HUES48 (cell line): ENCODE data around the gene PTPRG.

Experiments used
- H3K27ac ChIP-seq: one replicate; pipeline ENCODE4 v1.7.0; 2013; ENCODE audit warnings: low read depth, low read length, inconsistent platforms
- H3K27me3 ChIP-seq: 2 replicates; pipeline ENCODE4 v1.6.1; 2013; ENCODE audit warnings: mild to moderate bottlenecking, low read length; ENCODE audit not compliant: control insufficient read depth, insufficient read depth
- H3K36me3 ChIP-seq: 2 replicates; pipeline ENCODE4 v1.6.1; 2013; ENCODE audit warnings: low read length; ENCODE audit not compliant: control insufficient read depth, insufficient read depth
- H3K4me1 ChIP-seq: 2 replicates; pipeline ENCODE4 v1.6.1; 2013; ENCODE audit warnings: mild to moderate bottlenecking, low read length; ENCODE audit not compliant: control insufficient read depth, insufficient read depth
- H3K4me3 ChIP-seq: 2 replicates; pipeline ENCODE4 v1.5.1; 2013; ENCODE audit warnings: mild to moderate bottlenecking, low read depth, low read length
- H3K9ac ChIP-seq: 2 replicates; pipeline ENCODE4 v1.6.1; 2013; ENCODE audit warnings: mild to moderate bottlenecking, low read depth, low read length, moderate library complexity
- H3K9me3 ChIP-seq: 2 replicates; pipeline ENCODE4 v1.6.1; 2013; ENCODE audit warnings: low read length; ENCODE audit not compliant: control insufficient read depth, insufficient read depth

The PTPRG gene

GRCh38 chr3:61826161-61826560, 264.8 kb downstream of the PTPRG start:
- H3K4me1 ChIP-seq, result peaks cover 26% of the 10 kb centered on the region
- no peaks in the 10 kb centered on the region for H3K36me3 ChIP-seq
- H3K9me3 ChIP-seq, result no peaks in the 10 kb centered on the region
- H3K9ac ChIP-seq, result no peak overlapping the region
- H3K27me3 ChIP-seq, result no peaks in the 10 kb centered on the region
- H3K27ac ChIP-seq, result no peak overlapping the region
- no peak overlapping the region for H3K4me3 ChIP-seq

GRCh38 chr3:61828184-61828874, 267.0 kb downstream of the PTPRG start:
- Histone ChIP-seq H3K36me3 (no peaks in the 10 kb centered on the region), H3K9me3 (no peaks in the 10 kb centered on the region), H3K27me3 (no peaks in the 10 kb centered on the region), H3K4me3 (no peak overlapping the region), H3K27ac (no peak overlapping the region), H3K4me1 (peaks cover 31% of the 10 kb centered on the region), H3K9ac (no peak overlapping the region)

DNA sequence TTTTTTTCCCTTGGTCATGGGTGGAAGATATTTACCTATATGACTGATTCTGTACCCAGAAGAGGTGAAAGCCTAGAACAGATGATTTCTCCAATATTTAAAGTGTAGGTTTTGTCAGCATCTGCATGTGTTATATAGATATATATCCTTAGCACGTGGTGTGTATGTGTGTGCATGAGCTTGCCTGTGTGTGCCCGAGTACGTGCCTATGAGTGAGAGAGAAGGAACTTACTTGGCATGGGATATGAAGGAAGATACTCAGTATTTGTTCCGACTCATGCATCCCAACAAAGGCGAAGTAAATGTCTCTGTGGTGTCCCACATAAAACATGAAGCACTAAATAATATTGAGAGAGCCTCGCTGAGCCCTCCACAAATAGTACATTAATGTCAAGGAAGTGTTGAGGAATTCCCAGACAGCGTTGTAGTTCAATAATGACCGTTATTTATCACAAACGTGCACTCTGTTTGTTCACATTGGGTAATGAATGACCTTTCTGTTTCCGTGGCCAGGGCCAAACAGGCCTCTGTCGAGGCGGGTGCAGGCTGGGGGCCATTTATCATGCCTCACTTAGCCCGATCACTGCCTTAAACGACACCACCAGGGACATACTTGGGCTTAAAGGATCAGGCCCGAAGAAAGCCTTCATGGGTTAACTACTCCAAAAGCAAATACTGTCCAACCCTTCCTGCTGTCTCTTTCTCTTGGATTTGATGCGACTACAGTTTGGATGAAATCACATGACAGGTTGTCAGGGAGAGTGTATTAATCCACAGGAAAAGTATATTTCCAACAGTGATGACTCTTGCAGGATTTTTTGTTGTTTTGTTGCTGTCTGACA, 267.7 kb downstream of the PTPRG start:
- H3K4me1 ChIP-seq, result peaks cover 31% of the 10 kb centered on the region
- peak overlapping the region; percentile 73 for H3K27ac ChIP-seq
- no peaks in the 10 kb centered on the region for H3K9me3 ChIP-seq
- no peaks in the 10 kb centered on the region for H3K36me3 ChIP-seq
- 0 out of 2 replicates have a peak overlapping the region, but pooled peaks have one; percentile 19 for H3K4me3 ChIP-seq
- no peaks in the 10 kb centered on the region for H3K27me3 ChIP-seq
- peak overlapping the region; percentile 26 for H3K9ac ChIP-seq

DNA sequence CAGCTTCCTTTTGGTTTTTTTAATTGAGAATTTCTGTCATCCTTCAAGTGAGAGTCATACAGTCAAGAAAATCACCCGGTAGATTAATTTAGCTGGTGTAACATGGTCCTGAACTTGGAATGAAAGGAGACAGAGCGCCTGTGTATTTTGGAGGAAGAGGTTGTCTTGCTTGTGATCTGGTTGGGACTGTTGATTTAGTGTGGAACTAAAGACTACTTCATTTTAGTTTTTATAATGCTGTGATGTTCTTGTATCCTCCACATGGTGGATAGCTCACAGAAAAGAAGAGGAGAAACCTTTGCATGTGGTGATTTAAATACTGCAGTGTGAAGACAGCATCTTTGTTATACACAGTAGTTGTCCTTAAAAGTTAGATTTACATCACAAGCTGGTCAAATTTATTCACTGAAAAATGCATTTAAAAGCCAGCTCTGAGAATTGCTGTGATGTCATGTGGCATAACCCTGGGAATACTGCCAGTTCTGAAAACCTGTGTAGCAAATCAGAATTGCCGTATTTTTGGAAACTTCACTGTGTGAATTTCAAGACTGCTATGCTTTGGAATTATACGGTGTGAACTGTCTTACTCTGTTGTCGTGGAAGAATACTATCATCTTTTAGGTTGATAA, 268.5 kb downstream of the PTPRG start:
- peak overlapping the region; percentile 26; the same call in 1 of the 2 replicates for H3K9ac ChIP-seq
- H3K36me3 ChIP-seq, result no peaks in the 10 kb centered on the region
- peaks cover 31% of the 10 kb centered on the region for H3K4me1 ChIP-seq
- peak overlapping the region; percentile 73 for H3K27ac ChIP-seq
- H3K27me3 ChIP-seq, result no peaks in the 10 kb centered on the region
- H3K9me3 ChIP-seq, result no peaks in the 10 kb centered on the region
- H3K4me3 ChIP-seq, result peak overlapping the region; percentile 19; the same call in 1 of the 2 replicates

GRCh38 chr3:61831973-61832372, 270.6 kb downstream of the PTPRG start:
- no peak overlapping the region for H3K27ac ChIP-seq
- H3K4me1 ChIP-seq, result peaks cover 31% of the 10 kb centered on the region
- 0 out of 2 replicates have a peak, but pooled peaks cover 3% of the 10 kb centered on the region for H3K36me3 ChIP-seq
- no peak overlapping the region for H3K4me3 ChIP-seq
- no peak overlapping the region for H3K9ac ChIP-seq
- no peaks in the 10 kb centered on the region for H3K27me3 ChIP-seq
- no peaks in the 10 kb centered on the region for H3K9me3 ChIP-seq

- H3K27me3 ChIP-seq, result no peaks in the 10 kb centered on the region
- no peak overlapping the region for H3K9ac ChIP-seq
- no peaks in the 10 kb centered on the region for H3K9me3 ChIP-seq
- no peak overlapping the region for H3K4me3 ChIP-seq
- H3K36me3 ChIP-seq, result 0 out of 2 replicates have a peak, but pooled peaks cover 3% of the 10 kb centered on the region
- peaks cover 34% of the 10 kb centered on the region for H3K4me1 ChIP-seq
- no peak overlapping the region for H3K27ac ChIP-seq
Observed at GRCh38 chr3:61832375-61833229, 271.2 kb downstream of the PTPRG start.

- peaks cover 27% of the 10 kb centered on the region for H3K4me1 ChIP-seq
- no peak overlapping the region for H3K27ac ChIP-seq
- H3K4me3 ChIP-seq, result no peak overlapping the region
- no peak overlapping the region for H3K9ac ChIP-seq
- H3K36me3 ChIP-seq, result 0 out of 2 replicates have a peak, but pooled peaks cover 3% of the 10 kb centered on the region
- H3K27me3 ChIP-seq, result no peaks in the 10 kb centered on the region
- H3K9me3 ChIP-seq, result no peaks in the 10 kb centered on the region
Observed at GRCh38 chr3:61839256-61839655, 277.9 kb downstream of the PTPRG start.

DNA sequence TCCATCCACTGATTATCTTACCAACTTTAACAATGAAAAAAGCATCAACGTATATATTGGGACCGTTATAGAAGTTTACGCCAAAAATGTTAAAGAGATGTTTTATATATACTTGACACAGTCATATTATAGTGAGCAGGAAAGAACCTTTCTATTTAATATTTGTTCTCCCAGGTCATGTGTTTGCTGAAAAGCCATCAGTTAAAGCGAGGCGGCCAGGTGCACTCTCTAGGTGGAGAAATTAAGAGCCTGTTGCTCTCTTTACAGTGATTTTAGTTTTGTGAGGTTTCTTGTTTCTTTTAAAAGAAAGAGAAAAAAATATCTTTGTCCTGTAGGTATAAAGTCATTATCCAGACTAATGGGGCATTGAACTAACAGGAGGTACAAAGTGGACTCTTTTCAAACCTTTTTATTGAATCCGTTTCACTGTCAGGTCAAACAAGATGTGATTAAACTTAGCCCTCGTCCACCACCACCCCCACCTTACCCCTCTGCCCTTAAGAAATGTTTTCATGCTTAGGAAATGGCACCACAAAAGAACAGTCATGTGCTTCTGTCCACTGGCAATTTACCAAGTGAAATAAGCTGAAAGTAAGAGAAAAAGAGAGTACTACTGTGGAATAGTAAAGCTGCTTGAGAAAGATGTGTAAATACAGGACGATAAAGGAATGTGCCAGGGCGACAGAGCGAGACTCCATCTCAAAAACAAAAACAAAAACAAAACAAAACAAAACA, 279.9 kb downstream of the PTPRG start:
- Histone ChIP-seq H3K9ac (no peak overlapping the region), H3K27me3 (no peaks in the 10 kb centered on the region), H3K36me3 (0 out of 2 replicates have a peak, but pooled peaks cover 3% of the 10 kb centered on the region), H3K9me3 (no peaks in the 10 kb centered on the region), H3K4me3 (no peak overlapping the region), H3K4me1 (peaks cover 43% of the 10 kb centered on the region), H3K27ac (no peak overlapping the region)

GRCh38 chr3:61841988-61842387, 280.6 kb downstream of the PTPRG start:
- 0 out of 2 replicates have a peak, but pooled peaks cover under 1% of the 10 kb centered on the region for H3K36me3 ChIP-seq
- H3K9me3 ChIP-seq, result no peaks in the 10 kb centered on the region
- no peak overlapping the region for H3K4me3 ChIP-seq
- H3K27ac ChIP-seq, result no peak overlapping the region
- H3K9ac ChIP-seq, result no peak overlapping the region
- H3K4me1 ChIP-seq, result peaks cover 49% of the 10 kb centered on the region
- H3K27me3 ChIP-seq, result no peaks in the 10 kb centered on the region

- peaks cover 53% of the 10 kb centered on the region for H3K4me1 ChIP-seq
- no peak overlapping the region for H3K27ac ChIP-seq
- no peak overlapping the region for H3K4me3 ChIP-seq
- H3K9me3 ChIP-seq, result no peaks in the 10 kb centered on the region
- no peaks in the 10 kb centered on the region for H3K36me3 ChIP-seq
- no peak overlapping the region for H3K9ac ChIP-seq
- H3K27me3 ChIP-seq, result no peaks in the 10 kb centered on the region
Observed at GRCh38 chr3:61844346-61844745, 283.0 kb downstream of the PTPRG start.
